ENCODE measurements around the gene HMMR.
"Not testable (repeated sequence)": the region's sequence is repeated elsewhere in the genome, so short reads cannot be mapped to it uniquely, and the experiment has no call there.

Gene HMMR

GRCh38 chr5:163508753-163509152 lies 48.3 kb downstream of the HMMR start:
- DNase-seq: no peak

GRCh38 chr5:163509291-163509951 lies 49.0 kb downstream of the HMMR start:
- DNase-seq: no peak

GRCh38 chr5:163512526-163512925 lies 52.1 kb downstream of the HMMR start:
- no peak for DNase-seq

- no peak for DNase-seq
Measured at GRCh38 chr5:163525096-163525495, 64.7 kb downstream of the HMMR start.

- no peak for DNase-seq
Measured at GRCh38 chr5:163529698-163530097, 69.3 kb downstream of the HMMR start.

GRCh38 chr5:163531272-163531671 lies 70.8 kb downstream of the HMMR start:
- DNase-seq: no peak

GRCh38 chr5:163532171-163533084 lies 72.0 kb downstream of the HMMR start:
- no peak for DNase-seq

GRCh38 chr5:163533223-163533622 lies 72.8 kb downstream of the HMMR start:
- no peak for DNase-seq

GRCh38 chr5:163534492-163535094 lies 74.2 kb downstream of the HMMR start:
- DNase-seq: no peak

- DNase-seq: no peak
Measured at GRCh38 chr5:163535290-163535689, 74.9 kb downstream of the HMMR start.

GRCh38 chr5:163536442-163536841 lies 76.0 kb downstream of the HMMR start:
- not testable (repeated sequence) for DNase-seq

GRCh38 chr5:163540696-163541095 lies 80.3 kb downstream of the HMMR start:
- no peak for DNase-seq
